Measurements from ENCODE around the gene FGFR2. TPM values are rescaled to one million over a fixed set of nuclear protein-coding genes. Genes with fewer than 3 reads are reported as not detected.

The FGFR2 gene
- total RNA-seq, 1 donor = 13.8 TPM

DNA sequence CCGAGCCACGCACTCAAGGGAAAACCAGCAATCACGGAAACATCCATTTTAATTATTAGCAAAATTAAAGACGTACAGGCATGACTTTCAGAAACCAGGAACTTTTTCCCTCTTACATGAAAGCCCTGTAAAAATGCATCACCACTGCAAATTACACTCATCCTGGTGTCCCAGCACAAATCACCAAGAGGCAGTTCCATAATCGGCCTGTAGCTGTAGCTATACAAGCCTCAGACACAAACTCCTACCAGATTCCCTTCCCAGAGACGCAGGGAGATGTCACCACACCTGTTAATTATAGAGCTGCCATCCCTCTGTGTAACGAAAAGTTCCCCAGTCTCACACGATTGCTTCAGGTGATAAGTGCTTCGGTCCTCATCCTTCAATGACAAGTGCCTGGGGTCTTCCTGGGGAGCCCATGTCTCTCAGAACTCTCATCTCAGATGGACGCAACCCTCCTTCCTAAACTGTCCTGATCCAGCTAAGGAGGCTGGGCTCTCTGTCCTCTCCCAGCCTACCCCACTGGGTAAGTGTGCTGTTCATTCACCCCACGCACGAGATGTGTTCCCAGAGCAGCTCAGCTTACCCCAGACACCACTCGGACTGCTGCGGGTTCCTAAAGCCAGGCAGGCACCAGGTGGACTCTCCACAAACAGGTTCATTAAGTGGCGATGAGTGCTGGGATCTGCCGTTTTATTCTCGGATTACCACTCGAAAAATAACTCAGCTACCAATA is 5.9 kb downstream of the FGFR2 start:
- Histone ChIP-seq H3K27ac (ENCODE audit: low read depth, low read length) (no peak overlapping the region), H3K4me1 (ENCODE audit: insufficient read depth, low read length) (peaks cover 3% of the 10 kb centered on the region), H3K9me3 (ENCODE audit: low read depth, low read length) (no peaks in the 10 kb centered on the region), H3K36me3 (ENCODE audit: insufficient read depth, low read length) (no peaks in the 10 kb centered on the region), H3K4me2 (ENCODE audit: insufficient read depth, low read length) (no peak overlapping the region), H3K4me3 (ENCODE audit: insufficient read depth, low read length) (no peak overlapping the region), H4K20me1 (ENCODE audit: insufficient read depth, low read length) (no peaks in the 10 kb centered on the region), H3K79me2 (ENCODE audit: insufficient read depth, low read length) (no peaks in the 10 kb centered on the region), H3K27me3 (ENCODE audit: insufficient read depth, low read length) (peaks cover 18% of the 10 kb centered on the region), H2AFZ (ENCODE audit: low read length) (no peak overlapping the region)
- TF ChIP-seq, protein P1, sequence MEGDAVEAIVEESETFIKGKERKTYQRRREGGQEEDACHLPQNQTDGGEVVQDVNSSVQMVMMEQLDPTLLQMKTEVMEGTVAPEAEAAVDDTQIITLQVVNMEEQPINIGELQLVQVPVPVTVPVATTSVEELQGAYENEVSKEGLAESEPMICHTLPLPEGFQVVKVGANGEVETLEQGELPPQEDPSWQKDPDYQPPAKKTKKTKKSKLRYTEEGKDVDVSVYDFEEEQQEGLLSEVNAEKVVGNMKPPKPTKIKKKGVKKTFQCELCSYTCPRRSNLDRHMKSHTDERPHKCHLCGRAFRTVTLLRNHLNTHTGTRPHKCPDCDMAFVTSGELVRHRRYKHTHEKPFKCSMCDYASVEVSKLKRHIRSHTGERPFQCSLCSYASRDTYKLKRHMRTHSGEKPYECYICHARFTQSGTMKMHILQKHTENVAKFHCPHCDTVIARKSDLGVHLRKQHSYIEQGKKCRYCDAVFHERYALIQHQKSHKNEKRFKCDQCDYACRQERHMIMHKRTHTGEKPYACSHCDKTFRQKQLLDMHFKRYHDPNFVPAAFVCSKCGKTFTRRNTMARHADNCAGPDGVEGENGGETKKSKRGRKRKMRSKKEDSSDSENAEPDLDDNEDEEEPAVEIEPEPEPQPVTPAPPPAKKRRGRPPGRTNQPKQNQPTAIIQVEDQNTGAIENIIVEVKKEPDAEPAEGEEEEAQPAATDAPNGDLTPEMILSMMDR (IDR thresholded peaks at IDR 0.05; ENCODE audit: extremely low read depth, low read depth, low read length) = no peak
- DNase-seq (ENCODE audit: insufficient read length, low spot score, missing footprints) = peak; percentile 85

DNA sequence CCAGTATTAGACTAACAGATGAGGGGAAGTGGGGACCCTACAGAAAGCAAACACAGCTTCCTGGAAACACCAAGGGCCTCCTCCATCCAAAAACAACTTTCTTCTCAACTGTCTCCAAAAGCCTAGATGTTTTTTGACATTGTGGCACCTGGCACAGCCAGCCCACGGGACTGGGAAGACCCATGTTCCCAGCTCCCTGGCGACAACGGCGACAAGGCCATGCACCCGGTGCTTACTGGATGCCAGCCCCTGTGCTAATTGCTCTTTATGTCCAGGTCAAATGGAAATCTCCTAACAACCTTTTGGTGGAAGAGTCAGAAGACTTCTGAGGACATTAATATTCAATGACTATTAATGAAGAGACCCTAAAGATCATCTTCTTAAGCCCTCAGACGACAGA is 7.1 kb downstream of the FGFR2 start:
- Histone ChIP-seq H2AFZ (ENCODE audit: low read length) (no peak overlapping the region), H3K79me2 (ENCODE audit: insufficient read depth, low read length) (no peaks in the 10 kb centered on the region), H3K27ac (ENCODE audit: low read depth, low read length) (no peak overlapping the region), H3K4me2 (ENCODE audit: insufficient read depth, low read length) (no peak overlapping the region), H3K9me3 (ENCODE audit: low read depth, low read length) (no peaks in the 10 kb centered on the region), H3K4me3 (ENCODE audit: insufficient read depth, low read length) (no peak overlapping the region), H3K4me1 (ENCODE audit: insufficient read depth, low read length) (peaks cover 3% of the 10 kb centered on the region), H4K20me1 (ENCODE audit: insufficient read depth, low read length) (no peaks in the 10 kb centered on the region), H3K27me3 (ENCODE audit: insufficient read depth, low read length) (peaks cover 7% of the 10 kb centered on the region), H3K36me3 (ENCODE audit: insufficient read depth, low read length) (no peaks in the 10 kb centered on the region)
- no peak for DNase-seq (ENCODE audit: insufficient read length, low spot score, missing footprints)
- TF ChIP-seq, protein P1 (IDR thresholded peaks at IDR 0.05; ENCODE audit: extremely low read depth, low read depth, low read length) = no peak

DNA sequence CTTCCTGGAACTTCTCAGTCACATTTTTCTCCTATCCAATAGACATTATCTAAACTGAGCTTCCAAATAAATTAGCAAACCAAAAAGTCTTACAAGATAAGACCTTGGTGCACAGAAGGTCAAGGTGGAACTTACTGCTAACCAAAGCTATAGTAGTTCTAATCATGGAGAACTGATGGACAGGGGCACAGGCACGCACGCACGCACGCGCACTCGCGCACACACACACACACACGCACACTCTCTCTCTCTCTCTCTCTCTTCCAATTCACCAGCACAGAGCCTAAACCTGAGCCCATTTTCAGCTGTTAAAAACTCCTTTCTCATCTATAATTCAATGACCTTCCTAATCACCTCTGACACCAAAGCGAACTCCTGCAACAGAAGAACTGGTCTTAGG is 7.5 kb downstream of the FGFR2 start:
- H3K27me3 ChIP-seq (ENCODE audit: insufficient read depth, low read length) = peaks cover 2% of the 10 kb centered on the region
- DNase-seq (ENCODE audit: insufficient read length, low spot score, missing footprints) = no peak
- TF ChIP-seq, protein P1 (IDR thresholded peaks at IDR 0.05; ENCODE audit: extremely low read depth, low read depth, low read length) = no peak
- no peak overlapping the region for H3K4me3 ChIP-seq (ENCODE audit: insufficient read depth, low read length)
- no peak overlapping the region for H3K4me2 ChIP-seq (ENCODE audit: insufficient read depth, low read length)
- peaks cover 3% of the 10 kb centered on the region for H3K4me1 ChIP-seq (ENCODE audit: insufficient read depth, low read length)
- H3K36me3 ChIP-seq (ENCODE audit: insufficient read depth, low read length) = no peaks in the 10 kb centered on the region
- no peaks in the 10 kb centered on the region for H3K9me3 ChIP-seq (ENCODE audit: low read depth, low read length)
- H3K27ac ChIP-seq (ENCODE audit: low read depth, low read length) = no peak overlapping the region
- no peaks in the 10 kb centered on the region for H3K79me2 ChIP-seq (ENCODE audit: insufficient read depth, low read length)
- H2AFZ ChIP-seq (ENCODE audit: low read length) = no peak overlapping the region
- H4K20me1 ChIP-seq (ENCODE audit: insufficient read depth, low read length) = no peaks in the 10 kb centered on the region

DNA sequence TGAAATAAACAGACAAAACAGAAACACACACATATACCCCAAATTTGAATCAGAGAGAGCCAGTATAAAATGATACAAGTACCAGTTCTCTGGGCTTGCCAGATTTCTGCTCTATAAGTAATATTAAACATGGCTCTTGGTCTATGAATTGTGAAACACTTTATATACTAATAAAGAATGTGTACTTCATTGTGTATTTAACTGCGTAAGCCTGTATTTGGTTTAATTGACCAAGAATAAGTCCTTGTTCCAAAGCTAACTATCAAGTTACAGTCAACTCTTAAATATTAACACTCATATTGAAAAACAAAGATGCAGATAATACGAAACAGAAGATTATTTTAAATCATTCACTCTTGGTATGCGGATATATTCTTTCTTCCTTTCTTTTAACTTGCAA is 8.7 kb downstream of the FGFR2 start:
- Histone ChIP-seq H3K27ac (ENCODE audit: low read depth, low read length) (no peak overlapping the region), H2AFZ (ENCODE audit: low read length) (no peak overlapping the region), H3K36me3 (ENCODE audit: insufficient read depth, low read length) (no peaks in the 10 kb centered on the region), H3K9me3 (ENCODE audit: low read depth, low read length) (no peaks in the 10 kb centered on the region), H3K79me2 (ENCODE audit: insufficient read depth, low read length) (no peaks in the 10 kb centered on the region), H3K4me3 (ENCODE audit: insufficient read depth, low read length) (no peak overlapping the region), H3K4me1 (ENCODE audit: insufficient read depth, low read length) (no peaks in the 10 kb centered on the region), H3K4me2 (ENCODE audit: insufficient read depth, low read length) (no peak overlapping the region), H3K27me3 (ENCODE audit: insufficient read depth, low read length) (no peaks in the 10 kb centered on the region), H4K20me1 (ENCODE audit: insufficient read depth, low read length) (no peaks in the 10 kb centered on the region)
- no peak for DNase-seq (ENCODE audit: insufficient read length, low spot score, missing footprints)
- TF ChIP-seq, protein P1 (IDR thresholded peaks at IDR 0.05; ENCODE audit: extremely low read depth, low read depth, low read length) = no peak
